Endothelial cell of umbilical vein (primary cell): ENCODE data around the gene AGBL4. TPM values are rescaled to one million over a fixed set of nuclear protein-coding genes. Genes with fewer than 3 reads are reported as not detected.

Source experiments
- BruUV-seq: library from RNA; stranded (reverse); fragments of 400-500 nt; replicated peaks from 2 replicates; lab custom pipeline; 2021; lab: Mats Ljungman, UMichigan
- CTCF ChIA-PET: fragments of 300-600, 350-600 bp; sonication (Branson Sonifier 250); formaldehyde crosslinking; loops from one replicate; lab custom pipeline; 2021; ENCODE audit warnings: antibody characterized with exemption, inconsistent platforms; lab: Charles Lee
- POLR2A ChIA-PET: fragments of 300-600, 350-600 bp; sonication (Branson Sonifier 250); formaldehyde crosslinking; loops from one replicate; lab custom pipeline; 2021; ENCODE audit warnings: antibody characterized with exemption, inconsistent platforms; lab: Charles Lee
- DNase-seq: peaks from one replicate; pipeline ENCODE4 v3.0.0-alpha.2; 2011; ENCODE audit warnings: low read depth, low spot score
- FAIRE-seq: peaks from 2 replicates; lab custom pipeline; 2011; peaks lifted over from hg19 to GRCh38; lab: Jason Lieb, UNC
- H2AFZ ChIP-seq: 2 replicates; pipeline ENCODE4 v1.6.0; 2012; ENCODE audit warnings: low read depth, low read length, control low read depth, inconsistent platforms
- H3K27ac ChIP-seq: 2 replicates; pipeline ENCODE4 v1.5.1; 2011; ENCODE audit warnings: low read depth, mild to moderate bottlenecking, control low read depth, low read length, moderate library complexity; ENCODE audit not compliant: insufficient read depth
- H3K27me3 ChIP-seq, 2 experiments: 2 replicates each; pipeline versions ENCODE4 v1.6.0 to v1.6.1; 2011; ENCODE audit warnings: low read length in 2 of 2, mixed read lengths in 1 of 2; ENCODE audit not compliant: control insufficient read depth in 2 of 2, insufficient read depth in 2 of 2
- H3K36me3 ChIP-seq, 2 experiments: 2 replicates in 1 of 2; 3 replicates in 1 of 2; pipeline ENCODE4 v1.5.1; 2011; ENCODE audit warnings: low read length in 2 of 2, mild to moderate bottlenecking in 1 of 2, moderate library complexity in 1 of 2; ENCODE audit not compliant: control insufficient read depth in 2 of 2, insufficient read depth in 2 of 2; ENCODE audit errors: extremely low read depth in 1 of 2
- H3K4me1 ChIP-seq: 3 replicates; pipeline ENCODE4 v1.5.1; 2011; ENCODE audit warnings: mild to moderate bottlenecking, low read length; ENCODE audit not compliant: control insufficient read depth, insufficient read depth; ENCODE audit errors: extremely low read depth
- H3K4me2 ChIP-seq: 2 replicates; pipeline ENCODE4 v1.6.1; 2011; ENCODE audit warnings: low read length, control low read depth, mixed read lengths; ENCODE audit not compliant: insufficient read depth
- H3K4me3 ChIP-seq, 3 experiments: fragments of 200-600 bp in 1 of 3; sonication (generic), shearing (Covaris generic) in 1 of 3; replicated peaks in 1 of 3; 2 replicates each; pipeline ENCODE4 v1.5.1; 2011 to 2016; ENCODE audit warnings: control low read depth in 3 of 3, low read length in 3 of 3, mild to moderate bottlenecking in 2 of 3, inconsistent platforms in 1 of 3, low read depth in 1 of 3, moderate library complexity in 1 of 3; ENCODE audit not compliant: insufficient read depth in 1 of 3
- H3K79me2 ChIP-seq: 2 replicates; pipeline ENCODE4 v1.6.0; 2012; ENCODE audit warnings: low read length, inconsistent platforms; ENCODE audit not compliant: control insufficient read depth, insufficient read depth
- H3K9ac ChIP-seq: replicated peaks from 2 replicates; pipeline ENCODE3; 2011; ENCODE audit warnings: low read length, control low read depth; ENCODE audit not compliant: insufficient read depth; ENCODE audit errors: extremely low read depth
- H3K9me1 ChIP-seq: replicated peaks from 3 replicates; pipeline ENCODE4 v1.6.0; 2011; ENCODE audit warnings: mild to moderate bottlenecking, low read length; ENCODE audit not compliant: control insufficient read depth, insufficient read depth; ENCODE audit errors: extremely low read depth
- H3K9me3 ChIP-seq: replicated peaks from 2 replicates; pipeline ENCODE4 v1.5.1; 2012; ENCODE audit warnings: low read length, inconsistent platforms; ENCODE audit not compliant: control insufficient read depth, insufficient read depth
- H4K20me1 ChIP-seq: replicated peaks from 2 replicates; pipeline ENCODE3; 2011; ENCODE audit warnings: mild to moderate bottlenecking, low read length; ENCODE audit not compliant: control insufficient read depth, insufficient read depth; ENCODE audit errors: extremely low read depth
- CTCF ChIP-seq, 2 donors: IDR thresholded peaks; 1 replicate in 1 of 2; 2 replicates in 1 of 2; pipeline ENCODE4 v1.5.1; 2011; ENCODE audit warnings: low read length in 2 of 2, mild to moderate bottlenecking in 2 of 2, moderate library complexity in 2 of 2, control low read depth in 1 of 2, inconsistent platforms in 1 of 2, low read depth in 1 of 2; ENCODE audit not compliant: insufficient read depth in 1 of 2; ENCODE audit errors: extremely low read depth in 1 of 2
- EZH2 ChIP-seq: IDR thresholded peaks from 2 replicates; pipeline ENCODE4 v1.6.1; 2012; ENCODE audit warnings: borderline replicate concordance, low read depth, mild to moderate bottlenecking, moderate library complexity, low read length, inconsistent platforms; ENCODE audit not compliant: severe bottlenecking
- GATA2 ChIP-seq: IDR thresholded peaks from 2 replicates; pipeline ENCODE4 v1.7.0; 2011; ENCODE audit warnings: low read depth, mild to moderate bottlenecking, moderate library complexity, mixed read lengths, low read length; ENCODE audit not compliant: insufficient read length, insufficient read depth
- MAX ChIP-seq: IDR thresholded peaks from 2 replicates; pipeline ENCODE4 v1.6.1; 2011; ENCODE audit not compliant: insufficient read depth, insufficient read length
- dilution Hi-C: fragments of 300-500 bp; cut with MboI; formaldehyde crosslinking; loops from one replicate; pipeline ENCODE4 v1.15.0; 2019; ENCODE audit warnings: low sequenced_read_pairs; ENCODE audit not compliant: extremely low pct_ligation_motif_present
- intact Hi-C: fragments of 100-400 bp; cut with micrococcal nuclease; formaldehyde crosslinking; loops from one replicate; pipeline ENCODE4 v1.10.0; 2022
- polyA plus RNA-seq, 4 experiments: library from polyadenylated mRNA; depleted of rRNA in 3 of 4; stranded (reverse) in 3 of 4; unstranded in 1 of 4; fragments of >200 nt; gene quantifications; 2 replicates each; pipeline versions ENCODE4 v1.2.1 to v1.2.3, GENCODE V29; 2011 to 2012; ENCODE audit warnings: missing spikeins in 1 of 4
- total RNA-seq: library from RNA; stranded (reverse); gene quantifications from 2 replicates; pipeline ENCODE4 v1.2.3, GENCODE V29; 2021

AGBL4 gene
- total and polyA plus RNA-seq, 2 donors (not counting 3 experiments of a cell fraction or from before 2014, with no cell fraction given): not detected

- Histone ChIP-seq H3K27ac (no peak overlapping the region), H4K20me1 (no peaks in the 10 kb centered on the region), H3K9me3 (no peaks in the 10 kb centered on the region), H3K4me1 (no peaks in the 10 kb centered on the region), H3K9me1 (no peaks in the 10 kb centered on the region), H3K4me3 (no peak overlapping the region), H2AFZ (no peak overlapping the region), H3K4me2 (no peak overlapping the region), H3K27me3 (no peaks in the 10 kb centered on the region), H3K79me2 (no peaks in the 10 kb centered on the region), H3K9ac (no peak overlapping the region), H3K36me3 (no peaks in the 10 kb centered on the region)
- no peak for TF ChIP-seq EZH2
- TF ChIP-seq CTCF (IDR thresholded peaks at IDR 0.05; ENCODE audit: extremely low read depth in 1 of 2, insufficient read depth in 1 of 2, low read depth in 1 of 2, low read length in 2 of 2): no peak
- CTCF ChIA-PET: no interaction called here
- POLR2A ChIA-PET: no interaction called here
- dilution Hi-C loops (no loop called here), intact Hi-C loops (no loop called here)
- no peak for DNase-seq
- FAIRE-seq: no peak
- no TSS peak for BruUV-seq
Measured at GRCh38 chr1:50038237-50038809, 14.6 kb upstream of the AGBL4 start.

GRCh38 chr1:50027794-50028193, 4.0 kb upstream of the AGBL4 start:
- ChIA-PET CTCF (no interaction called here), POLR2A (no interaction called here)
- dilution Hi-C loops: no loop called here
- Histone ChIP-seq H4K20me1 (no peaks in the 10 kb centered on the region), H3K9me1 (no peaks in the 10 kb centered on the region), H3K4me2 (no peak overlapping the region), H2AFZ (no peak overlapping the region), H3K4me1 (no peaks in the 10 kb centered on the region), H3K4me3 (no peak overlapping the region), H3K27ac (no peak overlapping the region), H3K27me3 (no peaks in the 10 kb centered on the region), H3K9ac (no peak overlapping the region), H3K9me3 (no peaks in the 10 kb centered on the region), H3K79me2 (no peaks in the 10 kb centered on the region), H3K36me3 (no peaks in the 10 kb centered on the region)
- no peak for FAIRE-seq
- intact Hi-C loops: no loop called here
- BruUV-seq: no TSS peak
- DNase-seq: no peak
- TF ChIP-seq MAX: no peak
- TF ChIP-seq GATA2: no peak
